GM18502 (cell line): Measurements from ENCODE around the gene RNF10.
"Not testable (repeated sequence)": the region's sequence is repeated elsewhere in the genome, so short reads cannot be mapped to it uniquely, and the experiment has no call there.

Experiments
- ATAC-seq: cut with Tn5 transposase; IDR thresholded peaks from one replicate; pipeline ENCODE4 v1.9.1; 2021; ENCODE audit warnings: mild to moderate bottlenecking; ENCODE audit not compliant: unreplicated experiment, poor library complexity

Gene RNF10

DNA sequence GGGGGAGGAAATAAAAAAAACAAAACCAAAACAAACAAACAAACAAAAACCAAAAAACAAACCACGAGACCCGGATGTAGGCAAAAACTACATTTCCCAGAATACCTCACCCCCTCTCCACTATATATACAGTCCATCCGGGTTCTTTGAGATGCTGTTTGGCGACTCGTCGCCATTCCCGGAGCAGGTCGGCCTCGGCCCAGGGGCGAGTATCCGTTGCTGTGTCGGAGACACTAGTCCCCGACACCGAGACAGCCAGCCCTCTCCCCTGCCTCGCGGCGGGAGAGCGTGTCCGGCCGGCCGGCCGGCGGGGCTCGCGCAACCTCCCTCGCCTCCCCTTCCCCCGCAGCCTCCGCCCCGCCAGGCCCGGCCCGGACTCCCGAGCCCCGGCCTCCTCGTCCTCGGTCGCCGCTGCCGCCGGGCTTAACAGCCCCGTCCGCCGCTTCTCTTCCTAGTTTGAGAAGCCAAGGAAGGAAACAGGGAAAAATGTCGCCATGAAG is at the start of gene RNF10:
TSS of gene RNF10 (plus strand) at position 154 of the 500 bp plus-strand sequence. CDS start 456 bp downstream, outside the sequence.
- ATAC-seq: peak; percentile 54

DNA sequence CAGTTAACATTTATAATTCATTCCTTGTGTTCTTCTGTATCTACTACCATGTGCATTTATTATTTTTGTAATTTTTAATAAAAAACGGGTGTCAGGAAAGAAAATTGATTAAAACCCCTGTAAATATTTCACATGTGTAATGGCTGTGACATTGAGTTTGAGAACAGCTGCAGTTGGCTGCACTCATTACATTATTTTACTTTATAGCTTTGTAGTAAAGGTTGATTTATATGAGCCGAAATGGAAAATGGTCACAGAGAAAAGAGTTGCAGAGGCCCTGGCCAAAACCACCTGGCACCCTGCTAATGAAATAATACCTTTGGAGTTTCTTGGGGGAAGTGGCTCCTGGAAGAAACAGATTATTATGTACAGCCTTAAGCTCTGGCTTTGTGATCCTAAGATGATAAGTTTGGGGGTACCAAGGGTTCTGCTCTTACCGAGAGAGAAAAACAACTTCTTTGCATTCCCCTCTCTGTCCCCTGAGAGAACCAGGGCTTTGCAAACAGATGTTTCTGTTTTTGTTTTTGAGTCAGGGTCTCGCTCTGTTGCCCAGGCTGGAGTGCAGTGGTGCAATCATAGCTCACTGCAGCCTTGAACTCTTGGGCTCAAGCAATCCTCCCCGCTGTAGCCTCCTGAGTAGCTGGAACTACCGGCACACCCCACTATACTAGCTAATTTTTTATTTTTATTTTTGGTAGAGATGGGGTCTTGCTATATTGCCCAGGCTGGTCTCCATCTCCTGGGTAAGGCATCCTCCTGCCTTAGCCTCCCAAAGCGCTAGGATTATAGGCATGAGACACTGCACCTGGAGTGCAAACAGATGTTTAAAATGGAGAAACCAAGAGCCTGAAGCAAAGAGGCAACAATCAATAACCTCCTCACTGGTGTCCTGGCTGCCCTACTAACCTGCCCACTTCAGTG is 47.9 kb upstream of the RNF10 start:
- ATAC-seq: no peak

DNA sequence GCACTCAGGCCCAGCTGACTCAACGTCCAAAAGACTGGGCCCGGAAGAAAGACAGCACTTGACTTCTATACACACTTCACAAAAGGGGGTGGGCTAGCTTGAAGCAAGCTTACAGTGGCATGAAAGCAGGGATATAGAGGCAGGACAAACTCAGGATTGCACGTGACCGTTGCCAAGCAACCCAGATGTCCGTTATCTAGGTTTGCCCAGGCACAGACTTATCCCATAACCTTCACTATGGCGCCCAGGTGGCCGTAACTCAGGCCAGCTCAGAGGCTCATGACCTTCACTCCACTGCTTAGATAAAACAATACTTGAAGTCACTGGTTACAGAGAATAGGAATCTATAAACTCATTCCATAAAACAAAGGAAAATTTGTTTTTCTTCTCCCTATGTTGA is 46.6 kb upstream of the RNF10 start:
- ATAC-seq: not testable (repeated sequence)

DNA sequence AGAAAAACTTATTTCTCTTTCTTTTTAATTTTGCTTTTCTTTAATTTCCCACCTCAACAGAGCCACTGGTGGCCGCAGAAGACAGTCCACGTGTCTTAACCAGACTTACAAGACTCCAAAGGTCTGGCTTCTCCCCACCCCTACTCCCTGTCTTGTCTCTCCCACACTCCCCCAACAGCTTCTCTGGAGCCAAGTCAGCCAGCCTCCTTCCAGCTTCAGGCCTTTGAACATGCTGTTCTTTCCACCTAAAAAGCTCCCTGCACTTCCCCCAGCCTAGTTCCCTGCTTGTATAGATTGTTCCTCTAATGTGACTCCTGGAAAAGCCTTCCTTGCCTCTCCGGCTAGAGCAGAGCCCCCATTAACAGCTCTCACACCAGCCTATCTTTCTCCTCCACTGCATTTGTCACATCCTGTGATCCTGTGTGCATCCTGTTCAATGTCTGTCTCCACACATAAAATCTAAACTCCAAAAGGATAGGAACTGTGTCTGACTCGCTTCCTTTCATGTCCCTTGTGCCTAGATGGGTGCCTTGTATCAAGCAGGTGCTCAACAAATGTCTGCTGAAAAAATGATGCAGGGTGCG is 46.0 kb upstream of the RNF10 start:
- ATAC-seq: no peak

DNA sequence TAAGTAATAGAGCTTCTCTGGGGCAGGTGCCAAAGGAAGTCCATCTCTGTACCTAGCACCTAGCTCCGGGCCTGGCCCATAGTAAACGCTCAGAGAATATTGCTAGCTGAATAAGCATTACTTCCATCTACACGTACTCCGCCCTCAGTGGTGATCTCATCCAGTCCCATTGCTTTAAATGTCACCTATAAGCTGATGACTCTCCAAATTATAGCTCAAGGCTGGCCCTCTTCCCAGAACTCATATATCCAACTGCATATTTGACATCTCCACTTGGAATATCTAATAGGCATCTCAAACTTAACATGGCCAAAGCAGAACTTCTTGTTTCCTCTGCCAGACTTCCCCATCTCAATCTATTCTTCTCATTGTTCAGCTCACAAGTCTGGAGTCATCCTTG is 45.1 kb upstream of the RNF10 start:
- ATAC-seq: no peak

DNA sequence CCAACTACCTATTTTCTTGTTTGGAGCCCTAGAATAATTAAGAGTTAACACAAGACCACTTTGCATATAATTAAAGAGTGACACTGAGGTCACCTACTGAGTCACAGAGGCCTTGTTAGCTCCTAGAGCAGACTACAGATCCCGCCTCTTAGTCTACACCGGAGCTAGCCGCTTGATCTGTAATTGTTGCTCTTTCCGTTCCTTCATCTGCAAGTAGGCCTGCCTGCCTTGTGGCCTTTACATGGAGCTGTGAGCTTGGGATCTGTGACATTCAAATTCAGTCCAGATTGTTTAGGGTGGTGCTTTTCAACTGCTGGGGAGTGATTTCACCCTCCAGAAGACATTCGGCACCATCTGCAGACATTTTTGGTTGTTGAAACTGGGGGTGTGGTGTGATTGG is 43.8 kb upstream of the RNF10 start:
- ATAC-seq: no peak

DNA sequence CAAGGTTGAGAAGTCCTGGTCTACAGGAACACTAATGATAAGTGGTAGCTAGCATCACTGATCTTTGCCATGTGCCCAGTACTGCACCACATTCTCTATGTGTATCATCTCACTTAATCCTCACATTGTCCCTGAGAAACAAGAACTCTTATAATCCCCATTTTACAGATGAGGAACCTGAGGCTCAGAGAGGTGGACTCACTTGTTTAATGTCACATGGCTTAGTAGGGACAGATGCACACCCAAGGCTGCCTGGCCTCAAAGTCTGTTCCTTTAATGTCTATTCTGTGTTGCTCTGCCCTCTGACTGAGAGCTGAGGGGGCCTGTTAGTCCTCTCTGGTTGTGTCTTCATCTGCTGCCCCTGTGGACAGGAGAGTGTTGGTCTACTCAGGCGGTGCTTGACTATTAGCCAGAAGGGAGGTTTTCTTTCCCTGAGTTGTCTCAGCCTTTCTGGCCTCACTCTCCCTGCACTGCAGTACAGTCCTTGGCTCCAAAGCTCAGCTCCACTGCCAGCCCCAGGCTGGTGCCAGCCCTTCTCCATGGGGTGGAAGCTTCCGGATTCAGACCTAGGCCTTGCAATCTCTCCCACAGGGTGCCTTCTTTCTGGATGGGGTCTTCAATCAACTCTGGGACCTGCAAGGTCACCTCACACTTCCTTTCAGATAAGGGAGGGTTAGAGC is 43.2 kb upstream of the RNF10 start:
- ATAC-seq: no peak

DNA sequence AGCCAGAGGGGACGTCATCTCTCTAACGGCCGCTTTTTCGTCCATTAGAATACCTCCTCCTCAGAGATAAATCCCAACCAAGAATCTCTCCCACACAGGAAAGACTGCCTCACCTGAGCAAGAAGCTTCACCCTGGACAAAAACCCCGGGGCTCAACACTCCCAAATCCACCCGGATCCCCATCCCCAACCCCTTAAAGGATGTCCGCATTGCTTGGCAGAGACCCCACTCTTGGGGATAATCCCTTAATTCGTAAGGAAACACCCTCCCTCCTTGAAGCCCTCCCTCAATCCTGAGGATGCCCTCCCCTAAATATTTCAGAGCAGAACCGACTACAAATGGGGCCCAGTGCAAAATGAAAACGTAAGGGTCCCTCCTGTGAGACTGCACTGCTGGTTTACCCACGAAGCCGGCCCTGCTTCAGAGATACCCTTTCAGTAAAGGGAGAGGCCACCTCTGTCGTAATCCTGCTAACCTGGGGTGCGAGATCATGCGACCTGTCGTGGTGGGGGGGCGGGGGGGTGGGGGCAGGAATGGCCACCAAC is 38.9 kb upstream of the RNF10 start:
- ATAC-seq: peak; percentile 1

DNA sequence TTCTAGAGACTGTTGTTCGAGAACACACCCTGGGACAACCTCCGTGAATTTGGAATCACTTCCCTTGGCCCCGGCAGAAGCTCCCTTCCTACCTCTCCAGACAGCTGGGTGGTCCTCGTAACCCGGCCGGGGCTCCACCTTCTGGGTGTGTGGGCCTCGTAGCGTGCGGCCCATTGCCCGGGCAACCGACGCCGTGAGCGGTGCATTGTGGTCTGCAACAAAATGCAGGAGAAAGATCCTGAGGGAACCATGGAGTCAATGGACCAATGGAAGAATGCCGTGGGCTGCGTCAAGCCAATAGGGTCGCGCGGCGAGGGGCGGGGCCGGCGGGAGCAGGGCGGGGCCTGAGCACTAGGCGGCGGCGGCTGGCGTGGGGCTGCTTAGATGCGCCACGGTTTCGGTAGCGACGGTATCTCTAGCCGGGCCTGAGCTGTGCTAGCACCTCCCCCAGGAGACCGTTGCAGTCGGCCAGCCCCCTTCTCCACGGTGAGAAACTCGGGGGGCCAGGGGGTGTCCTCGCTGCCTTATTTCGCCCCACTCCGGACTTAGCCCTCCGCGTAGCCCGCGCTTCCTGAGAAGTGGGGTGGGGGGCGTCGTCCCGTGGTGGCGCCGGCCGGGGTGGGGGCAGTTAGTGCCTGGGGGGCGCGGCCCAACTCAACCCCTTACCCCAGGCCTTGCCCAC is 38.3 kb upstream of the RNF10 start, which contains the start of gene DYNLL1:
TSS of gene DYNLL1 (plus strand) at position 383 of the 682 bp plus-strand sequence. CDS start 309 bp downstream, outside the sequence.
- peak; percentile 95 for ATAC-seq

DNA sequence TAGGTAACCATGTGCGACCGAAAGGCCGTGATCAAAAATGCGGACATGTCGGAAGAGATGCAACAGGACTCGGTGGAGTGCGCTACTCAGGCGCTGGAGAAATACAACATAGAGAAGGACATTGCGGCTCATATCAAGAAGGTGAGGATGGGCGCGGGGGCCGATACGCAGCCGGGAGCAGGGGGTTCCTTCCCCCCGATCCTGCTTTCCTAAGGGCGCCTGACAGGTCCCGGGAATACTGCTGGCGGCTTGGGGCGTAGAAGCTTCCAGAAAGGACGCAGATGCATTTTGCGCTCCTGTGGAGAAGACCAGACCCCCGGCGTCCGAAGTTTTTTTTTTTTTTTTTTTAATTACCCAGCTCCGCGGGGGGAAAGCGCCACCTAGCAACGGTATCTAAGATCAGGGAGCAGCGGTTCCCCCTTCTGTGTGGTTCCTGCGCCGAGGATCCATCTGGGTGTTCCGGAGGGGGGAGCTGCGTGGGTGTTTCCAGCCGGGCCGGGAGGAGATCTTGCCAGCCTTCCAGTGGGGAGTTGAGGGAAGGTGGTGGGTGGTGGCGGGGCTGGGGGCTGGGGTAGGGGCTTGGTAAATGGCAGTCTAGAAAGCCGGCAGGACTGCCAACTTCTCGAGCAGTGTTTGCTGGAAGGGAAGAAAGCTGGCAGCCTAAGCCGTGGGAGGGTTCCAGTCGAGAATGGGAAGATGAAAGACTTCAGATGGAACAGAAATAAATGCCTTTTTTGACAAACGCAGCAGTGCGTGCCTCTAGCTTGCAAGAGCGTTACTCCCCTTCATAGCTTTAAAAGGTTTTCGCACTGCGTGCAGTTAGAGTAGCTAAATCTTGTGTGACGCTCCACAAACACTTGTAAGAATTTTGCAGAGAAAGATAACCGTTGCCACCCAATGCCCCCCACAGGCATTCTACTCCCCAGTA is 37.5 kb upstream of the RNF10 start:
- ATAC-seq: peak; percentile 15

DNA sequence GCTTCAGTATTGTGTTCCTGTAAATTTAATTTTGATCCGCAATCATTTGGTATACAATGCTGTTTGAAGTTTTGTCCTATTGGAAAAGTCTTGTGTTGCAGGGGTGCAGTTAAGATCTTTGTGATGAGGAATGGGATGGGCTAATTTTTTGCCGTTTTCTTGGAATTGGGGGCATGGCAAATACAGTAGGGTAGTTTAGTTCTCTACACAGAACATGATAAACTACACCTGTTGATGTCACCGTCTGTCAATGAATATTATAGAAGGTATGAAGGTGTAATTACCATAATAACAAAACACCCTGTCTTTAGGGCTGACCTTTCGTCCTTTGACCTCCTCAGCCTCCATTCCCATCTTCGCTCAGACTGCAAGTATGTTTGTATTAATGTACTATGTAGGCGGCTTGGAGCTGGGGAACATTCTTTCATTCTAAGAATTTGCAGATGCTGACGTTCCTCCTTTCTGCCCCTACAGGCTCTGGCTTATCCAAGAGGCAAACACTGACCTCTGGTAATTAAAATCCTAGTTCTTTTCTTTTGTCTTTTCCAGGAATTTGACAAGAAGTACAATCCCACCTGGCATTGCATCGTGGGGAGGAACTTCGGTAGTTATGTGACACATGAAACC is 36.5 kb upstream of the RNF10 start:
- no peak for ATAC-seq

DNA sequence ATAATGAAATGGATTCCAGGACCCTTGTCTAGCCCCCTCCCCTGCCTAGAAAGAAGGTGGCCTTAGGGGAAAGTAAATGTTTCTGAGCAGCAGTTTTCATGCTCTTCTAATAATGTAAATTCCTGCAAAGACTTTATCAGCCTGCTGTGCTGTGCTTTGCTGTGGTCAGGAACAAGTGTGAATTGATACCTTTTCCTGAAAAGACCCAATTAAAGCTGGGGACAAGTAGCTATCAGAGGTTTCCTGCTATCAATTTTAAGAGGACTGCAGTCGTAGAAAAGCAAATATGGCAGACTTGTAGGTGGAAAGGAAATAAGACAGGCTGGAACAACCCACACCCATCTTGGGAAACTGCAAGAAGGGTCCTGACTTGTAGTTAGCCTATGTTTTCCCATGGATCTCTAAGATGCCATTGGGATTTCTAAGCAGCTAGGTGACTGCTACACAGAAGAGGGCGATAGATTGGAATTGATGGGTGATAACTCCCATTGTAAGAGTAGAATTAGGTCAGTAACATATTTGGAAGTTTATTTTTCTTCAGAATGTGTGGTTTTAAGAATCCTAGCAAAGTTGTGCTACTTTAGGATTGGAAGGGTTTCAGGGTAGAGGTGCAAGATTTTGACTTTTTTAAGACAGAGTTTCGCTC is 35.2 kb upstream of the RNF10 start:
- ATAC-seq: no peak

DNA sequence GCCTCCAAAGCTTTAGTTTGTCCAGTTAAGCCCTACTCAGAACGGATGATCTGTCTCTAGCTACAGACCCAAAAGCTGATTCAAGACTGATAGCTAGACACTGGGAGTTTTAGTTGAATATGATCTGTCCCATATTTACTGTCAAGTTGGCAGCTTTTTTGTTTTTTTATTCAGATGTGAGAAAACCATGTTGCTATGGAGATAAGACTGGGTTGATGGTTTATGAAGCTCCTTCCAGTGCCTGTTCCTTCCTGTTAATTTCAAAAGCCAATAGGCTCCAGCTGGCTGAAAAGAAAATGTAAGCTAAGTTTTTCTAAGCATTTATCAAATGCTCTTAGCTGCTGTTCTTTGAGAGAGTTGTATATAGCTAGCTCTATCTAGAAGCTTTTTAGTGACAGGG is 33.6 kb upstream of the RNF10 start:
- no peak for ATAC-seq

DNA sequence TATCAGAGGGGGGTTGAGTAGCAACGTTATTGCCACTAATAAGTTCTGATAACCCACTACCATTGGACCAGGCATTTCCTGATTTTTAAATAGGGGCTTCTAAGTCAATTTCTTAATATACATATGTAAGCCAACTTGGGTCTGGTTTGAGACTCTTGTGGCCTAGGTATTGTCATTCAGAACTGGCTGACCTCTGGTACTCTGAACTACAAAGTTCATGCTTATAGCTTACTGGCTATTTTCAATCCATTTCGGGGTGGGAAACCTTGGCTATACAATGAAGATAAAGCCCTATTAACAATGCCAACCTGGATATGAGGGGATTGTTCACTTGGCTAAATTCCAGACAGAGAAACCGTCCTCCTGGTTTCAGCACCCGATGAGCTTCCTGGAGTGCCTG is 29.6 kb upstream of the RNF10 start:
- no peak for ATAC-seq

DNA sequence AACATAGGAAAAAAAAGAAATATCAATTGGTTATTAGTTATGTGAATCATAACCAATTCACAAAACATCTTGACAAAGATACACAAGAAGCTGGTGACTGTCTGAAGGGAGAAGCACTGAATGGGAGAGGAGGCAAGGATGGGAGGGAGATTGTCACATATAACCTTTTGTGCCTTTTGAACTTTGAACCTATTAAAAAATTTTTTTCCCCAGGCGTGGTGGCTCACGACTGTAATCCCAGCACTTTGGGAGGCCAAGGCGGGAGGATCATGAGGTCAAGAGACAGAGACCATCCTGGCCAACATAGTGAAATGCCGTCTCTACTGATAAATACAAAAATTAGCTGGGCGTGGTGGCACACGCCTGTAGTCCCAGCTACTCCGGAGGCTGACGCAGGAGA is 25.6 kb upstream of the RNF10 start:
- ATAC-seq: no peak

DNA sequence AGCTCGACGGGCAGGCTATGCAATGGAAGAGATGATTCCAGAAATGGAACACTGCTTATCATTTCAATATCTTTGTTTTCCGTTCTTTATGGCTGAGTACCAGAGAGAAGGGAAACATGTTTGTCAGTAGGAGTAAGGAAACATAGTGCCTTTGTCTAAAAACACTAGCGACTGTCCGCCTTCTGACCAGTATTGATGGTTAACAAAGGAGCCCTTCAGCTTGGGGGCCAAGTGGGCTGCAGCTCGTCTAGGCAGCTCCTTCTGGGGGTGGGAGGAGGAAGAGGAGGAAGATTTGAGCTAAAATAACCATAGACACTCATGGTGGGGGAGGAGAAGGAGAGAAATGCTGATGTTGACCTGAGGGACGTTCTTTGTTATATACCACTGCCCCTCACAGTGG is 20.2 kb upstream of the RNF10 start:
- ATAC-seq: no peak

DNA sequence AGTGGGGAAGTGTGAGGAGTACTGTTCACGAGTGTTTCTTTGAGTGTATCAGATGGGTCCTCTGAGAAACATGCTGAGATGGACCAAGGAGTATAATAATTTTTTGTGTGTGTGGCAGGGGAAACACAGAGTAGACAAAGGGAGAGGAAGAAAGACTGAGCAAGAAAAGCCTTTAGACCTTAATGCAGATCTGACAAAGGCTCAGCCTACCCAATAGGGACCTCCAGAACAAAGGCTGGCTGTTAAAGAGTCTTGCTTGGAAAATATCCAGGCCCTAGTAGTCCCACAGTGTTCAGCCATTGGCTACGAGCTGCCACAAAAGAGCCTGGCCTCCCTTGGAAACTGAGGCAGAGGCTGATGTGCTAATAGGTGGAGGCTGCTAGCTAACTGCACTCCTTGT is 18.7 kb upstream of the RNF10 start:
- no peak for ATAC-seq

DNA sequence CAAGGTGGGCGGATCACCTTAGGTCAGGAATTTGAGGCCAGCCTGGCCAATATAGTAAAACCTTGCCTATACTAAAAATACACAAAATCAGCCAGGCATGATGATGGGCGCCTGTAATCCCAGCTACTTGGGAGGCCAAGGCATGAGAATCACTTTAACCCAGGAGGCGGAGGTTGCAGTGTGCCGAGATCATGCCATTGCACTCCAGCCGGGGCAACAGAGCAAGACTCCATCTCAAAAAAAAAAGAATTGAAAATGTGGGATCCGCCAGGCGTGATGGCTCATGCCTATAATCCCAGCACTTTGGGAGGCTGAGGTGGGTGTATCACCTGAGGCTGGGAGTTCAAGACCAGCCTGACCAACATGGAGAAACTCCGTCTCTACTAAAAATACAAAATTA is 14.8 kb upstream of the RNF10 start:
- not testable (repeated sequence) for ATAC-seq
